GM11168 (cell line): Measurements from ENCODE around the gene HOXA1.

Source experiments
- in situ Hi-C: fragments of 300-500 bp; cut with MboI; formaldehyde crosslinking; loops from one replicate; pipeline ENCODE4 v1.12.0; 2022; ENCODE audit warnings: low sequenced_read_pairs; ENCODE audit not compliant: unreplicated experiment

HOXA1 gene

DNA sequence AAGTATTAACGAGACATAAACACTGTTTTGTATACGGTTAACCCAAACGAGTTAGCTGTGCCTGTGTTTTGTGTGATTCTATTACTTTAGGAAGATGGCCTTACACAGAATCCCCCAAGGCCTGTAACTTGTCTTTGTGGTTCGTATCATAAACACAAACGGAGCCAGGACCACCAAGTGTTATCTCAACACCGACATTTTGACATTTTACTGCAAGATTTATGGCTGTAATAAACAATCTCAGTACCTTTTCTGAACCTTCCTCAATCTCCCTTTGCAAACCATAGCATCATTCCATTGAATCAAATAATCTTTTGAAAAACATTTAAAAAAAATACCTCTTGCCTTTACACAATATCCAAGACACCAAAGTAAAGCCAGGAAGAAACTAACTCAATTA, 37.2 kb upstream of the HOXA1 start:
- in situ Hi-C loops: no loop called here

DNA sequence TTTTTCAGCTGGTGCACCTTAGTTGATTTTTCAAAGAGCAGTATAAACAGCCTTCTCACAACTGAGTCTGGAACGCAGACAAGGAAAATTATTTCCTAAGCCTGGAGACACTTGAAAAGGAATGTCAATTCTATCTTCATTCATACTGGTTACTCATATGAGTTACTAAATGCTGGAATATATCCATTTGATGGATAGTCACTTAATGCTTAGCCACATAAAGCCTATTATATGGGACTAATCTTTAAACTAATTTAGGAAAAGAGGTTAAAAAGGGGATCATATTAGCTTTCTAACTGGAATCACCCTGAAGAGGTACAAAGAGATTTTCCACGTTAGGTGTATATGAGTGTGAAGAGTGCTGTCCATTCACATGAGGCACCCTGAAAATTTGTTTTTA, 36.4 kb upstream of the HOXA1 start:
- in situ Hi-C loops: no loop called here

DNA sequence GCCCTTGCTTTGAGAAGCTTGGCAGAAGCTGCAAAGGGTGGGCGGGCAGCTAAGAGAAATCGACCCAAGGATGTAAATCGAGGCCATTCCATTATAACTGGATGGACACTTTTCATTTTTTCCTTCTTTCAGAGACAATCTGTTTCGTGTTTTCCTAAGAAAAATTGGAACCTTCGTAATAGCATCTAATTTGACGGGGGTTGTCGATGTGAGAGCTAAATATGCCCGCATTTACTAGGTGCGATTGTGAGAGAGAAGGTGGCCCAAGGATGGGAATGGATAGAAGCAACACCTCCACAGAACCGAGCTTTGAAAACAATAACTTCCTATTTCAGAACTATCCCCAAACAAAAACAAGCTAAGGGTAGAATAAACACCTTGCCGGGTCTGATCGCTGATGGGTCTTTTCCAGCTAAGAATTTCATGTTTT, 35.6 kb upstream of the HOXA1 start:
- in situ Hi-C loops: no loop called here

DNA sequence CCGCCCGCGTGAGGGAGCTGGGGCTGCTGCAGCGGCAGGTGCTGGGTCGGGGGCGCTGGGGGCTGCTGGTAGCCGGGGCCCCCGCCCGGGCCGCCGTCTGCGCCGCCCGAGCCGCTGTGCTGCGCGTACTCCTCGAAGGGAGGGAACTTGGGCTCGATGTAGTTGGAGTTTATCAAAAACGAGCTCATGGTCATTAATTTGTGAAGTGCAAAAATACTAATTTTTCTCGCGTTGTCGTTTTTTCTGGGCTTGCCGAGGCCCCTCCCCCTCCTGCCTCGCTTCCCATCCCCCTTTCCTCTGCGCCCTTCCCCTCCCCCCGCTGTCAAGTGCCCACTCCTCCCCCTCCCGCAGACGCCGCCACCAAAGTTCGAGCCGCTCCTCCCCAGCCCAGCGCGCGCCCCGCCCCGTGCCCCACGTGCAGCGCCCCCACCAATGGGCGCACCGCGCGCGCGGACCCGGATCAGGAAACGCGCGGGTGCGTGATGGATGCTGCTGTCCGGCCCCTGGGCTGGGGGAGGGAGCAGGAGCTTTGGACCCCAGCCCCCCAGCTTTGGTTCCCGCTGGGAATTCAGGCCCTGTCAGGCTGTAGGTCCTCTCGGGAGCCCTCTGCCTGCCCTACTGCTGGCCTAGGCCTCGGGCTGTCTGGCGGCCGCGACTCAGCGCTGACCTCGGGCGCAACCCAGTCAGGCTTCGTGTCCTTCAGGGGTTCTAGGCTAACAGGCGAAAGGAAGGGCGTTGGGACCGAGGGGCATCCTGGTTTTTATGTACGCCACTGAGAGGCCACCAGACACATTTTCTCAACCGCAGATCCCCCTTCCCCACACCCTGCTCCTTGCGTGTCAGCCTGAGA, 35.0 kb upstream of the HOXA1 start, which contains the start of gene HOXA4:
Gene HOXA4 (minus strand): TSS at position 218 of the 850 bp plus-strand sequence. CDS start 24 bp downstream, at position 194.
- in situ Hi-C loops: no loop called here

DNA sequence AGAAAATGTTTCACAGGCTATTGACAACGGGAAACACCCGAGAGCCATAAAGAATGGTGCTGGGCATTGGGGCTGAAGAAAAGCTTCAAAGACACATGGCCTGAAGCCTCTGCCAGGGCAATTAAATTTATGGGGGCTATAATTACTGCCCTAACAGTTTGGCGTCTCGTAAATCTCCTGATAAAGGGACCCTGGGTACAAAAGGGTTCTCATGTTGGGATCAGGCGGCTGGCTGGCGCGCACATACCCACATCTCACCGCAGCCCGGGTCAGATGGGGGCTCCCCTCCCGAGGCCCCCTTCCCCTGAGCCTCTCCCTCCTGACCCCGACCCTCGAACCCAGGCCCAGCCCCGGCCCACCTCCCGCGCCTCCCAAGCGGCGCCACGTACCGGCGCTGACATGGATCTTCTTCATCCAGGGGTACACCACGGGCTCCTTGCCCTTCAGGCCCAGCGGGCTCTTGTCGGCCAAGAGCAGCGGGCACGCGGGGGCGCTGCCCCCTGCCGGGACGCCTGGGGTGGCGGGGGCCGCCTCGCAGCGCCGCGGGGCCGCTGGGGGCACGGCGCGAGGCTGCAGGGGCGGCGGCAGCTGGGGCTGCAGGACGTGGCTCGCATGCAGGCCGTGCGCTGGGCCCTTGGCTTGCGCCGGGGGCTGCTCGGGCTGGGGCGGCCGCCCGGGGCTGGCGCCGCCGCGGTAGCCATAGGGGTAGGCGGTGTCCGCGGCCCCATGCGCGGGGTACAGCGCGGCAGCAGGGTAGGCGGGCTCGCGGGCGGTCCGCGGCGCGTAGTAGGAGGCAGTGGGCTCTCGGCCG, 34.1 kb upstream of the HOXA1 start:
- in situ Hi-C loops: no loop called here

DNA sequence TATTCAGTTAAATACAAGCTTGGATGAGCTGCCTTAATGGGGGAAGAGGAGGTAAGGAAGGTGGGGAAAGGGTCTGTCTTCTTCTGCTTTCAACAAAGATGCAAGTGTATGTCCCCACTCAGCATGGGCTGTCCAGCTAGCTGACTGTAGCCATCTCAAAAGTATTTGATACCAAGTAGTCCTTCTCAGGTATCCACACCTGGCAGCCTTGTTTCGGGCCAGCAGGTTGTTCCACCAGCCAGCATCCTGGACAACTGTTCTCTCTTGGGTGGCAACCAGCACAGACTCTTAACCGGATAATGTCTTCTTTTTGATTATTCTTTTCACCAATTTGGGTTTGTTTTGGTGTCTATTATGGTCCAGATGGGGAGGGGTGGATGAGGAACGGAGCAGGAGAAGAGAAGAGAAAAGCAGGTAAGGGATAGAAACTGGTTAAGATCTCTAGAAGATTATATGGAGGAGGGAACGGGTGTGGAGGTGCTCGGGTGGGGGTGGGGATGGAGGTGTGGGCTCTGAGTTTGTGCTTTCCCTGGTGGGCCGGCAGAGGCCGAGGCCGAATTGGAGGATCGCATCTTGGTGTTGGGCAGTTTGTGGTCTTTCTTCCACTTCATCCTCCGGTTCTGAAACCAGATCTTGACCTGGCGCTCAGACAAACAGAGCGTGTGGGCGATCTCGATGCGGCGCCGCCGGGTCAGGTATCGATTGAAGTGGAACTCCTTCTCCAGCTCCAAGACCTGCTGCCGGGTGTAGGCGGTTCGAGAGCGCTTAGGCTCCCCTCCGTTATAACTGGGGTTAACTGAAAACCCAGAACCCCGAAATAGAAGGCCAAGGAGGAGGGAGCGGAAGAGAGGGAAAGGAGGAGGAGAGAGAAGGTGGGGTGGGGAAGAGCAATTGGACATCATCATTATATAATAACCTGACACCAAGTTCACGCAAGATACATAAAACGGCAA, 33.3 kb upstream of the HOXA1 start:
- in situ Hi-C loops: no loop called here

DNA sequence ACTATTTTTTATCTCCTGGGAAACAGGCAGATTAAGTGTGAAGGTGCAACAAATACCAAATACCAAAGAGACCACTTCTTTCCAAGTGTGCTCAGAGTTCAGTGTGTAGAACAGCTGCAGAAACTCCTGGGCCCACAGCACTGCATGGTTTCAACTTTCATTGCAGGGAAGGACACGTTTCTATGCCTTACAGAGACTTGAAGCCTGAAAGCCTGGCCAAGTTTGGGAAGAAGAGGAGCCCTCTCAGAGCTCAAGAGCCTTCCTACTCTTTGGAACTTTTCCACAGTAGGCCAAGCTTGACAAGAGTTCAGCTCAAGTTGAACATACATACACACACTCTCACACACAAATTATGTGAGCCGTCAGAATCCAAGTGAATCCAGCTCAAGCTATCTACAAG, 32.2 kb upstream of the HOXA1 start:
- in situ Hi-C loops: no loop called here

DNA sequence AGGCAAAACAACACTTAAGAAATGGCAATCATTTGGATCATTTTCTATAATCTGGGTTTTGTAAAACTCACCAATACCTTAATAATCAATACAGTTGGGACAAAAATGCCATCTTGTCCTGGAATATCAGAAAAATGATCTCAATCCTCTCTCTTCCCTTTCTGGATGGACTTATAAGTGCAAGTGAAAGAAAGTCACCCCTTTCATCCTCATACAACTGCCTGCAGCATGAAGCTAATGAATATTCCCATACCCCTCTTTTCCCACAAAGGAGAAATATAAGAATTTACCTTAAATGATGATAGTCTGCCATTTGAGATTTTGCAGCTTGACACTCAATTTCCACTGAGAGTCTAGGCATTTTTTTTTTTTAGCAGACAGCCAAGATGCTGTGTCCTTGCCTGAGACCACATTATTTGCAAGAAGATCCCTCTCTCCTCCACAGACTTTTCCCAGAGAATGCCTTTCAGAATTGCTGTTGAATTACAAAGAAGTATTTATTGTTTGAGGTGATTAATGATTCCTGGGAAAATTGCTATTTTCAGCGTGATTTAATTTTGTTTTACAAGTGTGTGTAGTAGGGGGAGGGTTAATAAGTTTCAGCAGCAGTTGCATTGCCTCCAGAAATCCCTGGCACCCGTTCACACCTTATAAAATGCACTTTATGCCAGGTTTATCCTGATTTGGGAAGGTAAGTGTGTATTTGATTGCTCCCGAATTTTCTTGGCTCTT, 31.0 kb upstream of the HOXA1 start:
- in situ Hi-C loops: no loop called here

DNA sequence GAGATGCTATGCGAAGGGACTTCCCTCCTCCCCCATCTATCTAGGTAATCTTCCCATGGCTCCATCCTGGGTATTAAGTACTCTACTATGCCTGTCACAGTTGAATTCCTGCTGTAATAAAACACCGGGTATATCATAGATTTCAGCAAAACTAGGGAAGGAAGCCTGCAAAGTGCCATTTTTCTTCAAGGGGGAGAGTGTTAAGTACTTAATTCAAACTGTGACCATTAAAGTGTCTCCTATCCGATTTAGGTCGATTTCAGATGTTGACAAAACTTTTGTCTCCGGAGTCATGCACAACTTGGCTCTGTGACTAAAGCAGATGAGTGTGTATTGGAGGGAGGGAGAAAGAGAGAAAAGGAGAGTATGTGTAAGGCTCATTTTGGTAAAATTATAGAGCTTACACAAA, 30.2 kb upstream of the HOXA1 start:
- in situ Hi-C loops: no loop called here

DNA sequence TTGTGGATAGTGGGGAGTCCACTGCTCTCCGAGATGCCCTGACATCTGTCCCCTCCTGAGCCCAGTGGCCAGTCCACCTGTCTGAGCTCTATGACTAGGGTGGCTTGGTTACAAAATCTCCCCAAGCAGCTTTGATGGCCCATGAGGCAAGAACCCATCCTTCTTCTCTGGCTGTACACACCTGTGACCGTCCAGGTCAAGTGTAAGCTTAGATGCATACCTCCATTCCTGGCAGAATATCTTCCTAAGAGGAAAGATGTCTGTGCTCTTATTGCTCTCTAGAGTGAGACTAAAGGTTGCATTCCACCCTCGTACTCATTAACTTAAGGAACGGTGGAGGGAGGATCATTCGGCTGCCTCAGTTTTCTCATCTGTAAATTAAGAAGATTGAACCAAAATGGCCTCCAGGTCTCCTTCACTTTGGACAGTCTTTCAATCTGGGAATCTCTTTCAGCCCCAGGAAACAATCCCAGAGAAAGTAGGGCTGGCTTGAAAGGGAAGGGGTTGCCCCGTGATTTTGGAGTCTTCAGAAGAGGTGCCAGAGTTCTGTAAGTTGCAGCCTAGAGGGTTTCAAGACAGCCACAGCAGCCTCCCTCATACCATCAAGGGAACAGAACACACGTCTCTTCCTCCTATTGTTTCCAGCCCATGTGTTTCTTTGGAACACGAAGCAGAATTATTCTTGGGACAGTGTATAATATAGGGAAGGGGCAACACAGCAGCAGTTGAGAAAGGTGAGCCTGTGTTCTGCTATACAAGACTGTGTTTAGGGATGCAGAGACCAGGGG, 29.3 kb upstream of the HOXA1 start:
- in situ Hi-C loops: no loop called here

DNA sequence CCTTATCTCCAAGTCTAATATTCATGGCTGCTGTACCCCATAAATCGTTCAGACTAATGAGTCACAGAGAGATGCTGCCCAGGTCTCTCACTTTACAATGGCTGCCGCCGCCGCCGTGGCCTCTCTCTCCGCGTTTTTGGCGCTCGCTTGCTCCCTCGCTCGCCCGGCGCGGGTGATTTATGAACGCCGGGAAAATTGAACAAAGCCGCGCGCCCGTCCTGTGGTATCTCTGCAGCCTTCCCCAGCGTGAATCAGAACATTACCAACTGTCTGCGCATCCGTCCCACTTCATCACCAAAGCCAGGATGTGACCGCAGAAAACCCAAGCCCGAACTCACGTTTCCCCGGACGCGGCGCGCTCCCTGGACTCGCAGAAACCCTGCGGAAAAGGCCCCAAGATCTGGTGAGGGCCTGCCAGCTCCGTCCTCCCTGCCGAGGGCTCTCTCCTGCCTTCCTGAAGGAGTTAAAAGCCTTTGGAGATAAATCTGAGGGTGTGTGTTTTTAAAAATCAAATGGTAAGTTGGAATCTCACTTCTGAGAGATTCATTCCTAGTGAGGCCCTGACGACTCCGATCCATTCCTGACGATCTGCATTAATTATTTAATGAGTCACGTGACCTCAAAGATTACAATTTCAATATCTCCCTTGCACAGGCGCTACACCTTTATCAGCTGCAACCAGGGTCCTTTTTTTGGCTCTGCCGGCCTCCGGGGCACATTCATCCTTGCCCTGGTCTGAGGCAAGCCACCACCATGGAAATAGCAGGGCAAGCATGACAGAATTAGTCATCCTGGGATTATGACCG, 28.5 kb upstream of the HOXA1 start:
- in situ Hi-C loops: no loop called here

DNA sequence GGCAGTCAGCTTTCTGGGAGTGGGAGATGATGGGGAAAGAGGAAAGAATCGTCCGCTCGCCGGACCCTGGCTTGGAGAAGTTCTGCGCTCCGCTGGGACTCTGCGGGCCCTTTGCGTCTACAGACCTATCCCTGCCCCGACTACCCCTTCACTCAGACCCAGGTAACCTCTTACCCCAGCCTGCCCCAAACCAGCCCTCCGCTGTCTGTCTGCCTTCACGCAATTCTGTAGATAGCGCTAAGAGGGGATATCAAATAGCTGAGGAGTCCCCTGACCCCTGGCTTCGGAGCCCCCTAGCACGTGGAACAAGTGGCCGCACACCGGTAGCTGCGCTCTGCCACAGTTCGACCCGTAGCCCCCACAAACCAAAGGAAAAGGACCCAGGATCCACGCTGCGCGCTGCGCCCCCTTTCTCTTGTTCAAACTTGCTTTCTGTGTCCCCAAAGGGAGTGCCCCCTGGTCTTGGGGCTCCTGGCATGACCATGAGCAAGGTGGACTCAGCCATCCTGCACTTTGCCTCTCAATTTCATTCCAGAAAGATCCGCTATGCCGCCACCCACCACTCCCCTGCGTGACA, 27.8 kb upstream of the HOXA1 start:
- in situ Hi-C loops: no loop called here

DNA sequence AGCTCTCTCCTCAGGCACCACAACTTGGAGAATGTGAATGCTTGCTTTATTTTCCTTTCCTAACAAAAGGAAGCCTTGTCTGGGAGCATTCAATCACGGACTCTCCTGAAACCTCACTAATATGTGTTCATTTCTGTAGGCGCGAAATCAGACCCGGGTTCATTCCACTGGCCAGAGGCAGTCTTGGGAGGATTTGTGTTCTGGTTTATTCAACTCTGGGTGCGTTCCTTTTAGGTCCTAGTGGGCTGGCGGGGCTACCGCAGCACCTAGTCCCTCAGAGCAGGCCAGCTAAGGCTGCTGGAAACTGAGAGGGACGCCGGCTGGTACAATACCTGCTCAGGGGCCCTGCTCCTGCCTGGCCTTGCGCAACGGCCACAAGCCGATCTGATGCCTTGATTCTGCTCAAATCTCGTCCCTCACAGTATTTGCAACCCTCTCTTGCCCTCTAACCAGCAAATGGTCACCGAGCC, 27.2 kb upstream of the HOXA1 start:
- in situ Hi-C loops: no loop called here

DNA sequence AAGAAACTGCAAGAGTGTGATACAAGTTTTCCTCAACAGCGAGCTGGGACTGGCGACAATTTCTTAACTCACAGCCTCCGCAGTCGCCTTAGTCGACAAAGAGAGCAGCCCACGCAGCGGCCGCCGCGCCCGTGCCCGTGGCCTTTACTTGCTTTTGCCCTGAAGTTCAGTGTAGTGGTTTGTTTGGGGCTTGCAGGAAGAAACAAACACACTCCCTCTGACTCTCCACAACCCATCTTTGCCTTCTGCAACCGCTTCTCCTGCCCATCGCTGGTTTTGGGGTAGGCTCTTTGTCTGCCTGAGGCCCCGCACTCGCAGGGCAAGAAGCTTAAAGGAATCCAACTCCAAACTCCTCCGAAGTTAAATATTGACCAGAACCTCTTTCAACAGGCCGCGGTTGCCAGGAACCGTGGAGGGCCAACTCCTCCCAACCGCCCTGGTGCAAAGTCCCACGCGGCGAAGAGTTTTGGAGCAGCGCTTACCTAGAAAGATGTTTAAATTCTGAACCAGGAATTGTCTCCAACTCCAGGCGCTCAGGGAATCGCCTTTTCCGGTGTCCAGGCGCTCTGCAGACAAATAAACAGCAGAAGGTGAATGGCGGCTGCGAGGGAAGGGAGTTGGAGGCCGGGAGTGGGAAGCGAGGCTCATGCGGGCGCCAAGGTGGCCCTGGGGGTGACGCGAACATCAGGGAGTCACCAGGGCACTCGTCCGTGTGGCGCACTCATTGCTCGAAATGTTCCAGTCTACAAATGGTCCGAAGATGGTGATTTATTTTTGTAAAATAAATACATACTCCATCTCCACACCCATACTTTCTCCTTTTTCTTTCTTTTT, 26.5 kb upstream of the HOXA1 start:
- in situ Hi-C loops: no loop called here

DNA sequence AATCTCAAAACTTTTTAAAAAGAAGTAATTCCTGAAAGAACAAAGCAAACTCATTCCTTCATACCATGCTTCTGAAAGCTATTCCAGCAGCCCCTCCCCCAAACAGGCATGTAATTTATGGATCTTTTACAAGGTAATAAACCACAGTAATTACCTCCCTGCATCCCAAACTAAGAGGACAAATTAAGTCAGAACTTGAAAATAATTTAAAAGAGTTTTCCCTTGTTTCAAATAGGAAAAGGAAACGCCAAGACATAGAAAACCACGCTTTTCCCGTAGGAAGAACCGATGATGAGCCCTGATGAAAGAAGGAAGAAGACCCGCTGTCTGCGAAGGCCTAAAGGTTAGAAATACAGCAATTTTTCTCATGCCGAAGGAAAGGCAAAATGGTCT, 25.9 kb upstream of the HOXA1 start:
- in situ Hi-C loops: no loop called here

DNA sequence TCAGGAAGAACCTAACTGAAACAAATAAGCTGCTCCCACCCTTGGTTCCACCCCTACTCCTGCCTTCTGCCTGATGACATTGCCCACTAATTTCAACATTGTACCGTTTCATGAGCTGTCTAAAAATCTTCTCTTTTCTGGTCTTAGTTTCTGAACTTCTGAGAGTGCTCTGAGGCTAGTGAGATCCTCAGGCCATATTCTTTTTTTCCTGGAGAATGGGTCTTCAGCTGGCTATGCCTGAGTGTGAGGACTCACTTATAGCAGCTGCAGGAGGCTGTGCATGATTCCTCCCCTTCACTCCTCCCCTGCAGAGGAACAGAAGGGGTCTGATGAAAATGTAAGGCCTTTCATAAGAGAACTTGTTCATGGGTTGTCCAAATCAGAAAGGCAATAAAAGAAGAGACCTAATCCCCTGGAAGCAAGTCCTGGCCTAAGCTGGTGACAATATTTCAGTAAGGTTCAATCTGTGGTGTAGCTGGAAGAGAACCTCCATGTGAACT, 23.7 kb upstream of the HOXA1 start:
- in situ Hi-C loops: no loop called here

DNA sequence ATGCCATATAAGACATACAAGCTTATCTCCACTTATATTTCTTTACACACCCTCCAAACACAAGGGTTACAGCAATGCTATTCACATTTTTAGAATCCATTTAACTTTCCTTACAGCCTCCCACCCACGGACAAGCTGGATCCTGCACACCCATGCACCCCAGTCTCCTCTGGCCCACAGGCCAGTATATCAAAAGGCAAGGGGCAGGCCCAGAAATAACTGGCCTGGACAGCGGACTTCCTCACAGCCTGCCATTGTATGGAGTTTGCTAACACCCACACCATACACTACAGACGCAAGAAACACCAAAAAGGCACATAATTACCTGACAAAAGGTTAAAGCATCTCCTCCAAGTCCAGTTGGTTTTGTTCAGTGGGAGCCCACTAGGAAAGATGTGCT, 22.8 kb upstream of the HOXA1 start:
- in situ Hi-C loops: no loop called here
